Measurements from ENCODE around the gene FOXRED2. TPM values are rescaled to one million over a fixed set of nuclear protein-coding genes. Genes with fewer than 3 reads are reported as not detected.

FOXRED2 gene
- total RNA-seq, 1 experiment from 2014 or later = 60.4 TPM

GRCh38 chr22:36449596-36450175 is 57.2 kb downstream of the FOXRED2 start:
- intact Hi-C loops (cut with micrococcal nuclease; ENCODE audit: unreplicated experiment) = no loop called here
- no peak for DNase-seq (ENCODE audit: low spot score)
- no peaks in the 10 kb centered on the region for H3K9me3 ChIP-seq (ENCODE audit: low read depth, low read length, poor library complexity, severe bottlenecking)
- CTCF ChIA-PET = no interaction called here
- no TSS peak for BruUV-seq (replicated peaks)
- H3K36me3 ChIP-seq (ENCODE audit: insufficient read depth, low read length, poor library complexity, severe bottlenecking) = no peaks in the 10 kb centered on the region
- peaks cover 6% of the 10 kb centered on the region for H3K4me1 ChIP-seq (ENCODE audit: insufficient read depth, low read length, poor library complexity, severe bottlenecking)
- H3K27me3 ChIP-seq (replicated peaks; ENCODE audit: insufficient read depth, low read depth, low read length, poor library complexity) = no peaks in the 10 kb centered on the region
- POLR2A ChIA-PET (ENCODE audit: low non-redundant PET) = no interaction called here
- no peak overlapping the region for H3K4me3 ChIP-seq (ENCODE audit: low read depth, low read length, poor library complexity, severe bottlenecking)
- no peak overlapping the region for H3K27ac ChIP-seq (ENCODE audit: low read depth, low read length, poor library complexity, severe bottlenecking)
- TF ChIP-seq EZH2 (IDR thresholded peaks at IDR 0.05; ENCODE audit: borderline replicate concordance, low read depth, low read length, poor library complexity, severe bottlenecking) (no peak), CTCF (conservative IDR thresholded peaks at IDR 0.05; ENCODE audit: low read depth, low read length) (no peak)

DNA sequence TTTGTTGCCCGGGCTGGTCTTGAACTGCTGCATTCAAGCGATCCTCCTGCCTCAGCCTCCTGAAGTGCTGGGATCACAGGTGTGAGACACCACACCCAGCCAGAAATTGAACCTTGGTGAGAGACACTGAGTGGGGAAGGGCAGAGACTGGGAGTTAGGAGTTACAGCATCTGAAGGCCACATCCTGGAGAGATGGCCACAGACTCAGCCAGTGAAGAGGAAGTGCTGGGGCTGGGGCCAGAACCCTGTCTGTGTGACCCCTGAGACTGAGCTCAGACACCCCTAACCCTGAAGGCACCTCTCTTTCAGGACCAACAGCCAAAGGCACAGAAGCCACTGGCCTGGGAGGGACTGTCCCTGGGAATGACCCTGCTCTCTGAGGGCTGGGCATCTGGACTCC is 59.2 kb downstream of the FOXRED2 start:
- peaks cover 6% of the 10 kb centered on the region for H3K4me1 ChIP-seq (ENCODE audit: insufficient read depth, low read length, poor library complexity, severe bottlenecking)
- CTCF ChIA-PET = no interaction called here
- DNase-seq (ENCODE audit: low spot score) = no peak
- no peaks in the 10 kb centered on the region for H3K9me3 ChIP-seq (ENCODE audit: low read depth, low read length, poor library complexity, severe bottlenecking)
- H3K36me3 ChIP-seq (ENCODE audit: insufficient read depth, low read length, poor library complexity, severe bottlenecking) = no peaks in the 10 kb centered on the region
- H3K27me3 ChIP-seq (replicated peaks; ENCODE audit: insufficient read depth, low read depth, low read length, poor library complexity) = no peaks in the 10 kb centered on the region
- POLR2A ChIA-PET (ENCODE audit: low non-redundant PET) = no interaction called here
- H3K4me3 ChIP-seq (ENCODE audit: low read depth, low read length, poor library complexity, severe bottlenecking) = no peak overlapping the region
- no peak overlapping the region for H3K27ac ChIP-seq (ENCODE audit: low read depth, low read length, poor library complexity, severe bottlenecking)
- BruUV-seq (replicated peaks) = no TSS peak
- intact Hi-C loops (cut with micrococcal nuclease; ENCODE audit: unreplicated experiment) = no loop called here
- no peak for TF ChIP-seq EZH2 (IDR thresholded peaks at IDR 0.05; ENCODE audit: borderline replicate concordance, low read depth, low read length, poor library complexity, severe bottlenecking)

GRCh38 chr22:36445158-36445668 is 61.6 kb downstream of the FOXRED2 start:
- H3K4me3 ChIP-seq (ENCODE audit: low read depth, low read length, poor library complexity, severe bottlenecking) = no peak overlapping the region
- no TSS peak for BruUV-seq (replicated peaks)
- POLR2A ChIA-PET (ENCODE audit: low non-redundant PET) = no interaction called here
- no peaks in the 10 kb centered on the region for H3K9me3 ChIP-seq (ENCODE audit: low read depth, low read length, poor library complexity, severe bottlenecking)
- no peaks in the 10 kb centered on the region for H3K4me1 ChIP-seq (ENCODE audit: insufficient read depth, low read length, poor library complexity, severe bottlenecking)
- CTCF ChIA-PET = no interaction called here
- TF ChIP-seq EZH2 (IDR thresholded peaks at IDR 0.05; ENCODE audit: borderline replicate concordance, low read depth, low read length, poor library complexity, severe bottlenecking) (no peak), CTCF (conservative IDR thresholded peaks at IDR 0.05; ENCODE audit: low read depth, low read length) (no peak)
- intact Hi-C loops (cut with micrococcal nuclease; ENCODE audit: unreplicated experiment) = no loop called here
- H3K27me3 ChIP-seq (replicated peaks; ENCODE audit: insufficient read depth, low read depth, low read length, poor library complexity) = no peaks in the 10 kb centered on the region
- H3K36me3 ChIP-seq (ENCODE audit: insufficient read depth, low read length, poor library complexity, severe bottlenecking) = no peaks in the 10 kb centered on the region
- no peak overlapping the region for H3K27ac ChIP-seq (ENCODE audit: low read depth, low read length, poor library complexity, severe bottlenecking)
- peak; percentile 48 for DNase-seq (ENCODE audit: low spot score)
